GM23338 (cell line): Measurements from ENCODE around the gene PIP. TPM values are rescaled to one million over a fixed set of nuclear protein-coding genes. Genes with fewer than 3 reads are reported as not detected.
"Not testable (repeated sequence)": the region's sequence is repeated elsewhere in the genome, so short reads cannot be mapped to it uniquely, and the experiment has no call there.

Source experiments
- ATAC-seq: fragments of 200-7000 bp; cut with Tn5 transposase; 3 replicates; pipeline ENCODE4 v1.9.1; 2020
- DNase-seq: peaks from one replicate; pipeline ENCODE4 v3.0.0-alpha.2; 2015; ENCODE audit warnings: low spot score
- H2AFZ ChIP-seq: fragments of 200-600 bp; sonication (generic); 2 replicates; pipeline ENCODE4 v1.8.0; 2016; ENCODE audit warnings: antibody characterized with exemption, mild to moderate bottlenecking, moderate library complexity
- H3F3A ChIP-seq: fragments of 200-600 bp; sonication (generic); replicated peaks from 2 replicates; pipeline ENCODE4 v1.8.0; 2017; ENCODE audit warnings: antibody characterized with exemption, mixed run types, low read depth
- H3K27ac ChIP-seq: fragments of 200-600 bp; sonication (generic); 2 replicates; pipeline ENCODE4 v1.6.1; 2016; ENCODE audit warnings: low read depth
- H3K27me3 ChIP-seq: fragments of 200-600 bp; sonication (generic); 2 replicates; pipeline ENCODE4 v1.8.0; 2016; ENCODE audit warnings: mild to moderate bottlenecking, mixed run types, moderate library complexity; ENCODE audit not compliant: insufficient read depth
- H3K36me3 ChIP-seq: fragments of 200-600 bp; sonication (generic); 2 replicates; pipeline ENCODE4 v1.8.0; 2016; ENCODE audit warnings: mild to moderate bottlenecking; ENCODE audit not compliant: insufficient read depth
- H3K4me1 ChIP-seq: fragments of 200-600 bp; sonication (generic); 2 replicates; pipeline ENCODE4 v1.8.0; 2016; ENCODE audit warnings: mild to moderate bottlenecking, moderate library complexity; ENCODE audit not compliant: insufficient read depth
- H3K4me2 ChIP-seq: fragments of 200-600 bp; sonication (generic); 2 replicates; pipeline ENCODE4 v1.7.1; 2017; ENCODE audit warnings: mixed run types
- H3K4me3 ChIP-seq: fragments of 200-600 bp; sonication (generic); 2 replicates; pipeline ENCODE4 v1.6.1; 2016; ENCODE audit warnings: mixed run types
- H3K79me2 ChIP-seq: fragments of 200-600 bp; sonication (generic); replicated peaks from 2 replicates; pipeline ENCODE4 v1.8.0; 2017; ENCODE audit warnings: mild to moderate bottlenecking; ENCODE audit not compliant: insufficient read depth
- H3K9me2 ChIP-seq: fragments of 200-600 bp; sonication (generic); 2 replicates; pipeline ENCODE4 v1.8.0; 2017; ENCODE audit not compliant: insufficient read depth
- H4K20me1 ChIP-seq: fragments of 200-600 bp; sonication (generic); replicated peaks from 2 replicates; pipeline ENCODE4 v1.8.0; 2017; ENCODE audit warnings: mild to moderate bottlenecking; ENCODE audit not compliant: insufficient read depth
- H3K27ac Mint-ChIP-seq: 2 replicates; pipeline ENCODE4 v1.8.0; 2020; ENCODE audit warnings: inconsistent platforms, mild to moderate bottlenecking, moderate library complexity, mixed read lengths
- H3K27me3 Mint-ChIP-seq: 3 replicates; pipeline ENCODE4 v1.8.0; 2022; ENCODE audit warnings: low read depth, mild to moderate bottlenecking, moderate library complexity, mixed read lengths, inconsistent platforms; ENCODE audit not compliant: insufficient read depth, poor library complexity
- H3K36me3 Mint-ChIP-seq: 3 replicates; pipeline ENCODE4 v1.8.0; 2021; ENCODE audit warnings: low read depth, mild to moderate bottlenecking, inconsistent platforms, moderate library complexity, mixed read lengths
- H3K4me1 Mint-ChIP-seq: 3 replicates; pipeline ENCODE4 v1.8.0; 2020; ENCODE audit warnings: mild to moderate bottlenecking, inconsistent platforms, mixed read lengths
- H3K4me3 Mint-ChIP-seq: 3 replicates; pipeline ENCODE4 v1.8.0; 2021; ENCODE audit warnings: moderate library complexity, mild to moderate bottlenecking, inconsistent platforms, mixed read lengths
- H3K9me3 Mint-ChIP-seq: 3 replicates; pipeline ENCODE4 v1.8.0; 2020; ENCODE audit warnings: moderate library complexity, mild to moderate bottlenecking, inconsistent platforms, mixed read lengths
- EZH2 ChIP-seq: fragments of 200-600 bp; sonication (generic); IDR thresholded peaks from one replicate; pipeline ENCODE4 v1.8.0; 2017; ENCODE audit warnings: antibody characterized with exemption, mild to moderate bottlenecking, low read depth; ENCODE audit not compliant: unreplicated experiment
- NANOG ChIP-seq: IDR thresholded peaks from 2 replicates; pipeline ENCODE4 v1.6.1; 2016; ENCODE audit warnings: antibody characterized with exemption, borderline replicate concordance
- ZNF114 ChIP-seq: fragments of 250-450 bp; sonication (Bioruptor Pico); IDR thresholded peaks from 2 replicates; pipeline ENCODE4 v1.5.0; 2020; ENCODE audit warnings: mild to moderate bottlenecking, moderate library complexity
- ZNF331 ChIP-seq: fragments of 250-450 bp; sonication (Bioruptor Pico); IDR thresholded peaks from 2 replicates; pipeline ENCODE4 v1.5.0; 2020; ENCODE audit warnings: low read depth, mild to moderate bottlenecking, moderate library complexity
- polyA plus RNA-seq: library from polyadenylated mRNA; unstranded; fragments of >200 nt; fragmentation: Nextera tagmentation; extraction: Ambion mirVana; gene quantifications from 2 replicates; pipeline ENCODE4 v1.2.1, GENCODE V29; 2016
- total RNA-seq: library from RNA; depleted of rRNA; stranded (reverse); fragments of >200 nt; shearing (Covaris generic); gene quantifications from 2 replicates; pipeline ENCODE4 v1.2.3, GENCODE V29; 2014

Gene PIP
- total and polyA plus RNA-seq, 2 experiments from 2014 or later, result not detected

DNA sequence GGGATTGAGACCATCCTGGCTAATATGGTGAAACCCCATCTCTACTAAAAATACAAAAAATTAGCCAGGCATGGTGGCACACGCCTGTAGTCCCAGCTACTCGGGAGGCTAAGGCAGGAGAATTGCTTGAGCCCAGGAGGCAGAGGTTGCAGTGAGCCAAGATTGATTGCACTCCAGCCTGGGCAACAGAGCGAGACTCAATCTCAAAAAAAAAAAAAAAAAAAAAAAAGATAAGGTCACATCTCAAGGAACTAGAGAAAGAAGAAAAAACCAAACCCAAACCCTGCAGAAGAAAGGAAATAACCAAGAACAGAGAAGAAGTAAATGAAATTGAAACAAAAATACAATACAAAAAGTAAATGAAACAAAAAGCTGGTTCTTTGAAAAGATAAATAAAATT is 46.3 kb upstream of the PIP start:
- H2AFZ ChIP-seq, DNase-seq, H3K27me3 Mint-ChIP-seq, H3K27ac ChIP-seq, H3K4me3 Mint-ChIP-seq, H3K4me3 ChIP-seq, H3K27ac Mint-ChIP-seq, H3K4me2 ChIP-seq, H3K9me2 ChIP-seq, H3K27me3 ChIP-seq, H3K36me3 ChIP-seq, H3K79me2 ChIP-seq, H3K4me1 Mint-ChIP-seq, H4K20me1 ChIP-seq, H3F3A ChIP-seq, ATAC-seq, H3K4me1 ChIP-seq: not testable (repeated sequence)
- Mint-ChIP-seq H3K9me3 (peaks cover 33% of the 10 kb centered on the region), H3K36me3 (peaks cover 16% of the 10 kb centered on the region)

DNA sequence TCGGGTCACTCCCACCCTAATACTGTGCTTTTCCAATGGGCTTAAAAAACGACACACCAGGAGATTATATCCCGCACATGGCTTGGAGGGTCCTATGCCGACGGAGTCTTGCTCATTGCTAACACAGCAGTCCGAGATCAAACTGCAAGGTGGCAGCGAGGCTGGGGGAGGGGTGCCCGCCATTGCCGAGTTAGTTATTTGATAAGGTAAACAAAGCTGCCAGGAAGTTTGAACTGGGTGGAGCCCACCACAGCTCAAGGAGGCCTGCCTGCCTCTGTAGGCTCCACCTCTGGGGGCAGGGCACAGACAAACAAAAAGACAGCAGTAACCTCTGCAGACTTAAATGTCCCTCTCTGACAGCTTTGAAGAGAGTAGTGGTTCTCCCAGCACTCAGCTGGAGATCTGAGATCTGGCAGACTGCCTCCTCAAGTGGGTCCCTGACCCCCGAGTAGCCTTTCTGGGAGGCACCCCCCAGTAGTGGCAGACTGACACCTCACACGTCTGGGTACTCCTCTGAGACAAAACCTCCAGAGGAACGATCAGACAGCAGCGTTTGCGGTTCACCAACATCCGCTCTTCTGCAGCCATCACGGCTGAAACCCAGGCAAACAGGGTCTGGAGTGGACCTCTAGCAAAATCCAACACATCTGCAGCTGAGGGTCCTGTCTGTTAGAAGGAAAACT is 43.2 kb upstream of the PIP start:
- not testable (repeated sequence) for H3K79me2 ChIP-seq, H3K27me3 ChIP-seq, H3K4me3 ChIP-seq, H3K4me1 Mint-ChIP-seq, ATAC-seq, H3K4me3 Mint-ChIP-seq, H4K20me1 ChIP-seq, H3K4me1 ChIP-seq, H3K27ac Mint-ChIP-seq, H3K9me2 ChIP-seq, H3K36me3 ChIP-seq, H2AFZ ChIP-seq, H3K27ac ChIP-seq, DNase-seq, H3K27me3 Mint-ChIP-seq, H3K4me2 ChIP-seq, H3F3A ChIP-seq
- H3K9me3 Mint-ChIP-seq, result peaks cover 39% of the 10 kb centered on the region
- H3K36me3 Mint-ChIP-seq, result peaks cover 16% of the 10 kb centered on the region

DNA sequence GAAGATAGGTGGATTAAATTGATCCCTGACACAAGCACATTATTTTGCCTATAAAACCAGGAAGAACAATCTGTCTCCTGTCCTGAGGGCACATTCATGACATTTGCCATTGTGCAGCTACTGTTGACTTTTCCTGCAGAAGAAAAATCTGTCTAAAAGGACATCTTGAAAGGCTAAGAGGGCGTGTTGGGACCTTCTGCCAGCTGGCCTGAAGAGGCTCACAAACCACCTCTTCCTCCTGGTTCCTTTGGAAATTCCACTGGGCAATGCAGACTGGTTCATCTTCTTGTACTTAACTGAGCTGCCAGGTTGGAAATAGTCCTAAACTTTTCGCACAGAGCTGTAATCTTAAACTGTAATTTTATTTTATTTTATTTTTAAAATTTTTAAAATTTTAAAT is 35.7 kb upstream of the PIP start:
- Mint-ChIP-seq H3K4me3 (no peak overlapping the region), H3K27ac (no peak overlapping the region), H3K4me1 (no peaks in the 10 kb centered on the region), H3K27me3 (no peaks in the 10 kb centered on the region), H3K36me3 (peaks cover 8% of the 10 kb centered on the region; the same call in 2 of the 3 replicates), H3K9me3 (peaks cover 30% of the 10 kb centered on the region)
- Histone ChIP-seq H3K79me2 (no peaks in the 10 kb centered on the region), H3F3A (no peaks in the 10 kb centered on the region), H3K4me3 (no peak overlapping the region), H3K36me3 (no peaks in the 10 kb centered on the region; the same call in none of the 2 replicates), H2AFZ (no peak overlapping the region), H3K9me2 (0 out of 2 replicates have a peak, but pooled peaks cover 5% of the 10 kb centered on the region), H3K27ac (no peak overlapping the region), H3K27me3 (no peaks in the 10 kb centered on the region), H3K4me2 (no peak overlapping the region), H3K4me1 (no peaks in the 10 kb centered on the region), H4K20me1 (no peaks in the 10 kb centered on the region)
- TF ChIP-seq NANOG (no peak), ZNF114 (no peak), ZNF331 (CRISPR knock-in tag) (no peak), EZH2 (no peak)
- no peak for DNase-seq
- ATAC-seq, result no peak

DNA sequence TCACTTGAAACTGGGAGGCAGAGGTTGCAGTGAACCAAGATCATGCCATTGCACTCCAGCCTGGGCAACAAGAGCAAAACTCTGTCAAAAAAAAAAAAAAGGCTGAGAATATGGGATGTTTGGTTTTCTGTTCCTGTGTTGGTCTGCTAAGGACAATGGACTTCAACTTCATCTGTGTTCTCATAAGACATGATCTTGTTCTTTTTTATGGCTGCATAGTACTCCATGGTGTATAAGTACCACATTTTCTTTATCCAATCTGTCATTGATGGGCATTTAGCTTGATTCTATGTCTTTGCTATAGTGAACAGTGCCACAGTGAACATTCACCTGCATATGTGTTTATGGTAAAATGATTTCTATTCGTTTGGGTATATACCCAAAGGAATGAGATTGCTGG is 32.3 kb upstream of the PIP start:
- H3K4me3 ChIP-seq, H3F3A ChIP-seq, H3K27me3 Mint-ChIP-seq, H3K4me1 Mint-ChIP-seq, H3K36me3 Mint-ChIP-seq, H3K4me1 ChIP-seq, H3K27ac ChIP-seq, H3K27me3 ChIP-seq, H3K9me2 ChIP-seq, DNase-seq, H4K20me1 ChIP-seq, H3K4me2 ChIP-seq, H3K36me3 ChIP-seq, H3K79me2 ChIP-seq, H2AFZ ChIP-seq, ATAC-seq, H3K4me3 Mint-ChIP-seq, H3K27ac Mint-ChIP-seq: not testable (repeated sequence)
- H3K9me3 Mint-ChIP-seq, result peaks cover 27% of the 10 kb centered on the region
